ENCODE measurements around the gene TRRAP.

DNA sequence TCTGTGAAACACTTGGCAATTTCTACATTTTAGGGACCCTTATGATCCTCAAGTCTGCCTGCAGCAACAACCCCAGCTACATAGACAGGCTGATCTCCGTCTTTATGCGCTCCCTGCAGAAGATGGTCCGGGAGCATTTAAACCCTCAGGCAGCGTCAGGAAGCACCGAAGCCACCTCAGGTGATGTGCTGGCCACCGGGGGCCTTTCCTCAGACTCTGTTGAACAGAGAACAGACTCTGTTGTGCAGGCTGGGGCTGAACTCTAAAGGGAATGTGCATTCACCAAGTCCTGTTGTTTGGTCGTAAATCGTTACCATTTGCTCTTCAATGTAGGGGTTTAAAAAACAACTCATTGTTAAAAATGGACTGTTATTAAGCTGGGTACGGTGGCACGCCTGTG lies 86.3 kb downstream of the TRRAP start:
- TF ChIP-seq CHD1 (IDR thresholded peaks at IDR 0.05; ENCODE audit: low read depth, low read length) (no peak), NFE2L2 (IDR thresholded peaks at IDR 0.05; ENCODE audit: low read depth, low read length) (no peak), MAZ (IDR thresholded peaks at IDR 0.05; ENCODE audit: borderline replicate concordance, low read depth, low read length) (no peak), CEBPB (IDR thresholded peaks at IDR 0.05; ENCODE audit: low read depth, low read length) (no peak), MAFK (IDR thresholded peaks at IDR 0.05; ENCODE audit: low read depth, low read length) (no peak), MXI1 (IDR thresholded peaks at IDR 0.05; ENCODE audit: borderline replicate concordance, low read depth, low read length) (no peak), RAD21 (IDR thresholded peaks at IDR 0.05; ENCODE audit: low read length) (no peak)
- TF ChIP-seq, protein P1, sequence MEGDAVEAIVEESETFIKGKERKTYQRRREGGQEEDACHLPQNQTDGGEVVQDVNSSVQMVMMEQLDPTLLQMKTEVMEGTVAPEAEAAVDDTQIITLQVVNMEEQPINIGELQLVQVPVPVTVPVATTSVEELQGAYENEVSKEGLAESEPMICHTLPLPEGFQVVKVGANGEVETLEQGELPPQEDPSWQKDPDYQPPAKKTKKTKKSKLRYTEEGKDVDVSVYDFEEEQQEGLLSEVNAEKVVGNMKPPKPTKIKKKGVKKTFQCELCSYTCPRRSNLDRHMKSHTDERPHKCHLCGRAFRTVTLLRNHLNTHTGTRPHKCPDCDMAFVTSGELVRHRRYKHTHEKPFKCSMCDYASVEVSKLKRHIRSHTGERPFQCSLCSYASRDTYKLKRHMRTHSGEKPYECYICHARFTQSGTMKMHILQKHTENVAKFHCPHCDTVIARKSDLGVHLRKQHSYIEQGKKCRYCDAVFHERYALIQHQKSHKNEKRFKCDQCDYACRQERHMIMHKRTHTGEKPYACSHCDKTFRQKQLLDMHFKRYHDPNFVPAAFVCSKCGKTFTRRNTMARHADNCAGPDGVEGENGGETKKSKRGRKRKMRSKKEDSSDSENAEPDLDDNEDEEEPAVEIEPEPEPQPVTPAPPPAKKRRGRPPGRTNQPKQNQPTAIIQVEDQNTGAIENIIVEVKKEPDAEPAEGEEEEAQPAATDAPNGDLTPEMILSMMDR (conservative IDR thresholded peaks at IDR 0.05; ENCODE audit: low read depth, low read length): no peak
